Measurements from ENCODE around the gene FAU.

- no peak for TF ChIP-seq CTCF (IDR thresholded peaks at IDR 0.05 in 4 of 5, conservative IDR thresholded peaks at IDR 0.05 in 1 of 5)
- no peak for TF ChIP-seq POLR2A (IDR thresholded peaks at IDR 0.05)
These were observed 35.4 kb upstream of the FAU start for GRCh38 chr11:65157336-65157735.
